Activated CD8-positive, alpha-beta memory T cell treated with anti-CD3 and anti-CD28 coated beads for 4 hours (primary cell): ENCODE data around the gene UST.

Source experiments
- DNase-seq, 2 donors: peaks; one replicate each; pipeline ENCODE4 v3.0.0-alpha.2; 2020; ENCODE audit warnings: low read depth in 2 of 2

UST gene

DNA sequence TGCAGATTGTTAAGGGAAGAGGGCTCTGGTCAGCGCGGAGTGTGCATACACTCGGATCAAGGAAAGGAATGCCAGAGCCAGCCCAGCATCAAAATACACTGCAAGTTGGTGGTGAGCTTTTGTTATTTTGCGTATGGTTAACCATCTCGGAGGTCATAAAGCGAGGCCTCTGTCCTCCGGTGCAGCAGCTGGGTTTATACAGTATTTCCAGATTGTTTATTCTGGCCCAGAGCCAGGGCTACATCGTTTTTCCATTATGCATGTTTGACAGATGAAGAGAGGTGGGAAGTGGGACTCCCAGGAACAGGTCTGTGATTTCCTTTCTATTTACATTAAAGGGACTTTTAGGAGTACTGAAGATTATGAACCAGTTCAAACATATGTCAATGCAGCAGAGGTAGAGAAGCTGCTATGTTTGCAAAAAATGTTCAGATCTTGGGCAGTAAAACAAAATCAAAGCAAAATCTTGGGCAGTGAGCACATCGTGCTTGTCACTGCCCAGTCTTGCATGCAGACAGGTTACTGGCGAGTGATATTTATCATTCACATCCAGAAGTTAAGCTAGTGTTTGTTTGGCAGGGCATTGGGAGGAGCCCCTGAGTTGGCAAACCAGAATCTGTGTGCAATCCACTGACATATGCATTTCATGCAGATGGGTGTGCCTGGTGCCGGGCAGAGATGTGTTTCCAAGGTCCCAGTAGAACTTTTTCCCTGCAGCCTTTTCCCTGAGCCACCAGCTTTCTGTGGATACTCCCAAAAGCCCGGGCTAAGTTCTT, 314.3 kb downstream of the UST start:
- DNase-seq = no peak

DNA sequence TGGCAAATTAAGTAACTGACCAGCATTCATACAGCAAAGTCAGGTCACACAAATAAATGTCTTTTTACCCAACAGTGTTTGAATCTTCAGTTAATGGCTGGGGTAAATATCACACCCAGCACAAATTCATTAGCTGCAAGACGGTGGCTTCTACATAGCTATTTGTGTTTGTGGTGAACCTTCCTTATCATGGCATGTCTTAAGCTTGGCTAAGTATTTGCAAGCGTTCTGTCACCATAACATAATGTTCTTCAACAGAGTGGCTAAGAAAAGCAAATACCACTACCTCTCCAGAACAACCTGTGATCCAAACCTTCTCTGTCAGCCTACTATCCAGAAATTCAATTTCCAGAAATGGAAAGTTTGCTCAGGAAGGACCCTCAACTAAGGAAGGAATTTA, 315.1 kb downstream of the UST start:
- no peak for DNase-seq

DNA sequence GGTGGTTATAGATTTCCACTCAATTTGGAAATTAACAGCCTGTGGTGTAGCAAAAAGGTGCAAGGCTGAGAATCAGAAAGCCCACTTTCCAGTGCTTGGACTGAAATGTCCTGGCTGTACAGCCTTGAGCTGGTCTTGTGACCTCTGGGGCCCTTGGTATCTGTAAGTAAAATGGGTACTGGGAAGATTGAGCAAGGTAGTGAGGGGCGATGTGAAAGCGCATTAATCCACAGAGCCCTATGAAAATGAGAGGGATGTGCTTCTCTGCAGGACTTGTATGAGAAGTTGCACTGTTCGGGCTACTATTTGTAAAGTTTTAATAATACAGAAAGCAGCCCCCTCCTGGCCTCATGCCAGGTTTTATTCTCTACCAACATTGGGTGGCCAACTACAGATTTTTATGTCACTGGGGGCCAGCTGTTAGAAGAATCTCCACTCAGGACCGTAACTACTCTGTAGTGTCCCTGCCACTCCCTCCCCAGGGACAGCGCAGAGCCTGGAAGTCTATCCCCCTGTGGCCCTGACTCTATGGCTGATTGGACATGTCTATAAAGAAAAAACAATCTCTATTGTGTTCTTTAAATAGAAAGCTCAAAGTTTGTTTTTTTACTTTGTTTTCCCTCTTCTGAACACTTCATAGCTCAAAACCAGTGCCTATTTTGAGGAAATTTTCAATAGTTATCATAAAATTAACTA, 316.0 kb downstream of the UST start:
- no peak for DNase-seq

DNA sequence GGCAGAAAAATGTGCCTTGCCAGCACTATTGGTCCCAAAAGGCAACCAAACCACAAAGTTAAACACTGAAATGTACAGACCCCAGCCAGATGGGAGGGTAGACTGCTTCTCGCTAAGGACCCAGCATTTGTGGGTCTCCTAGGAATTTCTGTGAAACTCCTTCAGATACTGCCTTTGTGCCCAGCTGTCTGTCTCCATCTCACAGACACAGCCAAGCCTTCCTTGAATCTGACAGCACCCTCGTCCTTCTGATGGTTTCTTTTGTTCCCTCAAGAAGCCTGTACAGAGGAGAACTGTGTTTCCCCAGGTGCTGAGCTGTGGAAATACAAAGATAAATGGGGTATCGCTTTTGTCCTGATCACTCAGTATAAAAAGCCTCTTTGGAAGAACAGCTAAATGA, 316.6 kb downstream of the UST start:
- no peak for DNase-seq

DNA sequence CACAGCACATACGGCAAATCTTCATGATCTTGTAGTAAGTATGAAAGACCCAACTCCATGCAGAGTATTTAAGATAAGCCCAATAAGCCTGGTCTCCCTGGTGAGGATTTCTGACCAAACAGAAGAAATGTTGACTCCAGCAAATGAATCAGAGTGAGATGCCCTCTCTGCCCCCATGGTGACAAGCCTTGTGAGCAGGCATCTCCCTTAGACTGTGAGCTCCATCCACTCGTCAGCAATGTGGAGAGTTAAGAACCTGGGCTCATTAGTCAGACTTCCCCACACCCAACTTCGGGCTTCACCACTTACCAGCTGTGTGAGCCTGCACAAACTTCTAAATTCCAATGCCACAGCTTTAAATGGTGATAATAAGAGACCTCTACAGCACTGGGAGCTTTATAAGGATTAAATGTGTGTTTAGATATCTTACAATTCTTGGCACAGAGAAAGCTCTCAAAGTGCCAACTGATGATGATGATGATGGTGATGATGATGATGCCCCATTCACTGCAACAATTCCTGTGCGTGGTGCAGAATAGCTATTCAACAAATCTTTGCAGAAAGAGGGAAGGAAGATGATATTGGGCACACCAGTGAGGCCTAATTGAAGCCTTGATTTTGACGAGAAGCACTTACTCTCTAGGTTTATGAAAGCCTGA, 317.3 kb downstream of the UST start:
- DNase-seq = no peak

DNA sequence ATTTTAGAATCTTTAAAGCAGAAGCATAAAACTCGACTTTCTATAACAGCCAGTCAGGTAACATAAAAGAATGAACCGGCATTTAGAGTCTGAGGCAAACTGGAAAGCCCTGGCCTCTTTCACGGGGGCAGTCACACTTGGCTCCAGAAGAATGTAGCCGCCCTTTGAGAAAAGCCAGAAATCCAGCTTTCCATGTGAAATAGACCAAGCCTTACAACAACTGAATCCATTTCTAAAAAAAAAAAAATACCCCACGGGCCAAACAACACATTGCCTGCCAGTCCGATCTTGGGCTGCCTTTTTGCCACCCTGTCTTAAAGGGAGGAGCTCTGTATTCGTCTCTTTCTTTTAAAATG, 317.8 kb downstream of the UST start:
- no peak for DNase-seq

DNA sequence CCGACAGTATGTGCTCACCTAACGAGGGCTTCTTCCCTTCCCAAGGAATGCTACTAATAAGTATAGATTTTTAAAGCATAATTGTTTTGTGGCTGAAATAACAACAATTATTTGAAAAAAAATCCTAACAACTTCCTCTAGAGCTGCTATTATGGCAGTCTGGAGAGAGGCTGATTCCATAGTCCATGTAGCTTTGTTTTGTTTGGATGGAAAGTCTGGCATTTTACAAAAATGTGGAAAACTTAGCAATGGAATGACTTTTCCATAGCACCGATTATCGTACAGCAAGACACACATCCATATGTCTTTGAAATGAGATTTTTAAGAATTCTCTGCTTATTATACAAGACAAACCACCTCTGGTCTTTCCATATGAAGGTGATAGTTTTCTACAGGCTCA, 318.3 kb downstream of the UST start:
- no peak for DNase-seq

DNA sequence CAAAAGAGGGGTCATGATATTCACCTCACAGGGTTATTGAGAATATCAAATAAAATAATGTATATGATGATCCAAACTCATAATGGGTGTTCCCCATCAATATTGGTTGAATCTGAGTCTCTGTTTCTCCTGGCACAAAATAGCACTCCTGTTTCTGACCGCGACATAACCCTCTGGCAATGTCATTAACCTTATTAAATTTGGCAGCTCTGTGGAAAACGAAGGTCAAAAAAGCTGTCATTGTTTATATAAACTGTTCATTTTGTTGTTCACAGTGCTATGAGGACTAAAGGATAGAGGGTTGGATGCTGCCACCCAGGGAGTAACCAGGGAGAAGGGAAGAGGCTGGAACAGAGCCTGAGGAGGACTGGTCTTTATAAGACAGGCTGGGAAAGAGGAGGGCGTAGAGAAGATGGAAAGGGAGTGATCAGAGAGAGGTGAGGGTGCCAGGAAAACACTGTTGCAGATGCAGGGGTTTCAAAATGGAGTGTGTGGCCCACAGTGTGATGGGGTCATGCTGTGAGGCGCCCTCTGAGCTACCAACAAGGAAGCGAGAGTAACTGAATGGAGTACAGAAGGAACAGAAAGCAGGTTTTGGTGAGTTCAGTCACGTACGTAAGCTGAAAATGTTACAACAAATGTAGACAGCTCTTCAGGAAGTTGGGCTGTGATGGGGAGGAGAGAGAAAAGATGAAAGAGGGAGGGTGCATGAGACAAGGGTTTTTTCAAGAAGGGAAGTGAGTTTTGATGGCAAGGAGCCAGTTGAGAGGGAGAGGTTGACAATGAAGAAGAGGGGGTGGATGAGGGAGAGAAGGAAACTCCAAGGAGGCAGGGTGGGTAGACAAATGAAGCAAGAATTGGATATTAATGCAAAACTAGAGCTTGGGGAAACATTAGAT, 319.1 kb downstream of the UST start:
- DNase-seq = no peak

DNA sequence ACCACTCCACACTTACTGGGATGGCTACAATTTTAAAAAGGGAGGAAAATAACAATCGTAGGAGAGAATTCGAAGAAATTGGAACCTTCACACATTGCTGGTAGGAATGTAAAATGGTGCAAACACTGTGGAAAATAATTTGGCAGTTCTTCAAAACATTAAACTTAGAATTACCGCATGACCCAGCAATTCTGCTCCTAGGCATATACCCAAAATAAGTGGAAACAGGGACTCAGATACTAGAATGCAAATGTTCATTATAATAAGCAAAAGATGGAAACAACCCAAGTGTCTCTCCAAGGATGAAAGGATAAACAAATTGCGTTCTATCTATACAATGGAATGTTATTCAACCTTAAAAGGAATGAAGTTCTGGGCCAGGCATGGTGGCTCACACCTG, 325.2 kb downstream of the UST start:
- DNase-seq = no peak

DNA sequence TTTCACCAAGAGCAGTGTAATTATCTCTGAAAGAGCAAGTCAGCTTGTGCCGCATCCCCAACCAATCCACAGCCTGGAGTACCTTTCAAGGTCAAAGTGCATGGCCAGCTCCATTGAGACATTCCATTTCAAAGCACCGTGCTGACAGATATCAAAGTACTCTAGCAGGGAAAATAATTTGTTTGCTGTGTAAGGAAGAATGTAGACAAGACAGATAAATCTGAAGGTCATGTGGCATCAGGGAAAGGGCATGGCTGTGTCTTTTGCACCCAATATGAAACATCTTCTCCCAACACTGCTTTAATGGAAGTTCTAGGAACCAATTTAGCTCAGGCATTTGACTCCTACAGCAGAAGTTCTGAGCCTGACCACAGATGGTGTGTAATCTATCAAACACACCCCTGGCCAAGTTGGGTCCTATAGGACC, 328.0 kb downstream of the UST start:
- DNase-seq = no peak

DNA sequence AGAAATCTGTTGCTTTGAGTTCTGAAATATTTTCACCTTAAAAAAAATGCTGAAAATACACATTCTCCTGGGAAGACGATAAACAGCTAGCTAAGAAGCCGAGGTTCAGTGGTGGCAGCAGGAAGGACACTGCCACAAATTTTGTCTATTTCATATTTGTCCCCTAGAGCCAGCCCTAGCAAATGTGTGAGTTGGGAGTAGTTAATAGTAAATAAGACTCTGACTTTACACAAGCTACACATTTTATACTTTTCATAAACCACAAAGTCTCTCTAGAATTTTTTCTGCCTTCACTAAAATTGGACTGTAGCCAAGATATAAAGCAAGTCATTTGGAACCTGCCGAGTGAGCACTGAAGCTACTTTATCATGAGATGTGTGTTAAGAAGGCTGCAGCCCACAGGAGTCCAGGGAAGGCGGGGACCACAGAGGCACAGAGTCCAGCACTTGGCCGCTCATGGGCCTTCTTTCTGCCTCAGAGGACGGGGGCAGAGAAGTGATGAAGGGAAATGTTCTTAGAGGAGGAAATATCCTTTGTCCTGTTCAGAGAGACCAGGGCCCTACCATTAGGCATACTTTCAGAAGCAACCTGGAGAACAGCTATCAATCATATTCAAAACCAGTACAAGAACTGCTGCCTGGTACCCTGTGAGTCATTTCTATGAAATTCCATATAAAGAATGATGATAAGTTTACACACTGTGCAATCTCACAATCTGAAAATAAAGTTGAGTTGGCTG, 329.0 kb downstream of the UST start:
- DNase-seq = no peak

DNA sequence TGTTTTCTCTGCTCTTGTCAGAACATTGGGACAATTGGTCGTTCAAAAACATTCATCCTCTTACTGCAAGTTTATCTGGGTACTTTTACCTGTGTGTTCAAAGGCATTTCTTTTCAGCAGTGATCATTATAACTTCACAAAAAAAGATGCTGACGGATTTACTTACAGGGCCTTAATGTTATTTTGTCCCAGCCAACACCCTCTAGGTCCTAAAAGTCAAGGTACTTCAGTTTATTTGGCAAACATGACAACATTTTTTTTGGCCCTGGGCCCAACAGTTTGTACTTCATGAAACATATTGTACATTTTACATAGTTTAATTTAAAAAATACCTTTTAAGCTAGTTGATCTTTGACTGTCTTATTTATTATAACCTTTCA, 329.5 kb downstream of the UST start:
- DNase-seq = no peak

DNA sequence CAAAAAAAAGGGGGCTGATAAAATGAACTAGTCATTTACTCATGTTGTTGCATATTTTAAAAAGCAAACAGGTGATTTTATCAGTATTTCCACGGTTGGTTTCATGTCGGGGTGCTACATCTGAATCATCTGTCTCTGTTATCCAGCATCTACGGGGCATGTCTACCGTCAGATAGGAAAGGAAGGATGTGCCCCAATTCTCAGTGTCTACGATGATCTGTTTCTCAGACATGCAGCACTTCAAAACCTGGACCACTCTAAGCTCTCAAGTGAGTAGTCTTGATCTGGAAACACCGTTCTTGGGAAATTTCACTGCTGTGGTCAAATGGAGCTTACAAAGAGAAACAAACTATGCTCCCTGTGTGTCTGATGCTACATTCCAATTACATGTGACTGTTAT, 330.4 kb downstream of the UST start:
- DNase-seq = no peak

DNA sequence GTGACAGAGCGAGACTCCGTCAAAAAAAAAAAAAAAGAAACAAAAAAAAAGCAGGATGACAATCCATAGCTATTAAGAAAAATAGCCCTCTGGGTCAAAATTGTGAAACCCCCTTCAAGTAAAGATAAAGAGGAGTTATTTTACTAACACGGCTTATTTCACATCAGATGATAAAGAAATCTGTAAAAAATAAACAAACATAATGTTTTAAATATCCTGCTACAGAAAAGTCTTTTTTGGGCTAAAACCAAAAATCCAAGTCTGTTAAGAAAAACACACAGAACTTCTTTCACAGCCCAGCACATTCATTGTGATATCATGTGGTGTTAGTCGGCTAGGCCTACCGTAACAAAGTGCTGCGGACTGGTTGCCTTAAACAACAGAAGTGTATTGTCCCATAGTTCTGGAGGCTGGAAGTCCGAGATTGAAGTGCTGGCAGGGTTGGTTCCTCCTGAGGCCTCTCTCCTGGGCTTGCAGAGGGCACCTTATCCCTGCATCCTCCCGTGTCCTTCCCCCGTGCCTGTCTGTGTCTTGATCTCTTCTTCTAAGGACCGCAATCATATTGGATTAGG, 331.5 kb downstream of the UST start:
- DNase-seq = no peak

DNA sequence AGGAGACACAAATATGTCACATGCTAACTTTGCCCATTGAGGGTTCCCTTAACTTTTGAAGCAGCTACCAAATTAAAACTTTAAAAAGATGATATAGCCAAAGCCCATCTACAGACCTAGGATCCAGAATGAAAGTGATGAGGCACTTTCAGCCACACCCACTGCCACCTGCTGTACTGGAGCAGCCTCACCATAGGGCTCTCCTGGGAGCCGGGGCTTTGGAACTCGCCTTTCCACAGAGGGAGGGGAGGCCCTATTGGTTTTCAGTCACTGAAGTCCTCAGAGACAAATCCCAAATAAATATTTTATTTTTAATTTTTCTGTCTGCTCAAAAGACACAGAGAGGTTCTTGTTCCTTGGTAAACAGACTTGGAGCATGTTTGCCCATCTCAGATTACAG, 332.6 kb downstream of the UST start:
- DNase-seq = no peak

DNA sequence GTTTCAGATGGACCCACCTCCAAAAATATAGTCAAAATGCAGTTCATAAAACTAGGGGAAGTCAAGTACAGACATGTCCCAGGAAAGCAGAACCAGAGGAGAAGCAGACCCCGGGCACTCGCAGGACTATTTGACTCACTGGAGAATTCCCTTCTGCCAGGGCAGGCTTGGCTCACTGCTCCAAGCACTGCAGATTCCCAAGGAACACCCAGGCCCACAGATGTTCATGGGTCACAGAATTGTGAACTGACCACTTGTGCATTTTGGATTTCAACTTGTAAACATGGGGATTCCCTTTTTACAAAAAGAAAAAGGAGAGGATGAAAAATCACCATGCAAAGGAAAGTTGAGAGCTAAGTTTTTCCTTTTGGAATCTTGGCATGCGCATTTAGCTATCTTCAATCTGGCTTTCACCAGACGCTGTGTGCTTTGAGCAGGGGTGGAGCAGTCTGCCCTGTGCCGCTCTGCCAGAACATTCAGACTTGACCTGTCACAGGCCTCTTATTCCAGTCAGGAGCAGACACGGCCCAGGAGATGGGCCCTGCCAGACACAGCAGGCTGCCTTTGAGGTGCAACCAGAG, 333.2 kb downstream of the UST start:
- no peak for DNase-seq

DNA sequence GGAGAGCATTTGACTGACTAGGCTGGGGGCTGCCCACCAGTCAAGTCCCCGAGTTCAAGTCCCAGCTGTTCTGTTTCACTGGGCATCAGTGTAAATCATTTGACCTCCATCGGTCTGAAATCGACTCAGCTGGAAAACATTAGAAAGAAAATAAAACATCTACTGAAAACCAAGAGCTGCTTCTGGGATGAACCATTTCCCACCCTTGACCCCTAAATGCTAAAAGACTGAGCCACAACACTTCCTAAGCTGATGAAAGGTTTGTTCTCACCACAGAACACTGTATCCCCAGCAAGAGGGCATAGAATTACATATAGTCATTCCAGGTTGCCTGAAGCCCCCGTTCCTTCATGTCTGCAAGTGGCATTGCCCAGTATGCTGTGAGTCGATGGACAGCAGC, 333.7 kb downstream of the UST start:
- DNase-seq = no peak

DNA sequence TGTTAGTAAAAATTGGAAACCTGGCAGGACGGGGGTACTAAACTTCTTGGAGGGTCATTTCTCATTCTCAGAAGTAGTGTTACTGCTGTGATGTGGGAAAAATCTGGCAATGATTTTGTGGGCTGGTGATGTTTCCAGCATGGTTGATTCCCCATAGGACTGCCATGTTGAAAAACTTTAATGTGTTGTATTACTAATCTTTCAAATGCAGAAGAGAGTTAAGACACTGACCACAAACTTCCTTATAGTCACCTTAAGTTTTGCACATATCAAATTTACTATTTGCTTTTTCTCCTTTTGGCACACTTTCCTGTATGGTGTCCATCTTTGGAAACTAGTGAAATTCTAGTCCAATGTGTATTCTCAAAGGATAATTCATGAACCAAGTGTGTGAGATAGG, 334.5 kb downstream of the UST start:
- DNase-seq = no peak

DNA sequence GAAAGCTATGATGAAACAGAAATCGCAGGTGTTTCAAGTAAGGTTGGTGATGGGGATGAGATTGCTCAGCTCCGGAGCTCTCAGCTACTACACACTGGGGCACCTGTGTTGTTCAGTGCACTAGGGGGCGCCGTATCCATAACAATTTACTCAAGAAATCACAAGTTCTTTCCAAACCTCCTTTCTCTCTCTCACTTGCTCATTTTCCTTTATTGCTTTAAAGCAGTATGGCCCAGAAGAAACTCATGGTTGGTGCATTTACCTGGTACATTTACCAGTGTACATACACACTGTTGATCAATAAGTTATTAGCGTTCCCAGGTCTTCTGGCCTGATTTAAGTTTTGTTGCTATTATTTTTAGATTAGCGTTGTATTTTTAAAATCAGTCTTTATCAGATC, 335.5 kb downstream of the UST start:
- peak; percentile 72 to 75 for DNase-seq

DNA sequence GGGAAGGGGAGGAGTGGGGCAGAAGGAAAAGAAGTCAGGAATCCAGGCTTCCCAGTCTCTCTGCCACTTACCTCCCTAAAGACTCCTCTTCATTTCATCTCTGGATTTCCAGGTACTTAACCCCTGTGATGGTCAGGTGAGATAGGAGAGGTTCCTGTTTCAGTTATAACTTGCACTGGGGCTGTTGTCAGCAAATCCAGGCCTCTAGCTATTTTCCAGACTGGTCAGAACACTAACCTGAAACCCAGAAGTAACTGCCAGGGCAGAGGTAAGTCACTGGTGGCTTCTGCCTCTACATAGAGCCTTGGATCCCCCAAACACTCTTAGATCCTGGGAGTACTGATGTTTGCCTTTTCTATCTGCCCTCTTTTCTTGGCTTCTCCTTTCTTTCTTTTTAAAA, 337.2 kb downstream of the UST start:
- no peak for DNase-seq
